ENCODE data around the gene TNFRSF1A.
"Not testable (repeated sequence)": the region's sequence is repeated elsewhere in the genome, so short reads cannot be mapped to it uniquely, and the experiment has no call there.

TNFRSF1A gene

GRCh38 chr12:6358881-6359280 lies 17.0 kb upstream of the TNFRSF1A start:
- DNase-seq (ENCODE audit: low read depth in 2 of 2), result no peak

GRCh38 chr12:6356374-6356820 lies 14.5 kb upstream of the TNFRSF1A start:
- no peak for DNase-seq (ENCODE audit: low read depth in 2 of 2)

GRCh38 chr12:6355491-6356373 lies 13.9 kb upstream of the TNFRSF1A start:
- no peak for DNase-seq (ENCODE audit: low read depth in 2 of 2)

GRCh38 chr12:6354495-6355393 lies 12.9 kb upstream of the TNFRSF1A start:
- DNase-seq (ENCODE audit: low read depth in 2 of 2), result no peak

GRCh38 chr12:6352193-6353173 lies 10.6 kb upstream of the TNFRSF1A start:
- DNase-seq (ENCODE audit: low read depth in 2 of 2), result no peak

GRCh38 chr12:6351622-6352021 lies 9.7 kb upstream of the TNFRSF1A start:
- no peak for DNase-seq (ENCODE audit: low read depth in 2 of 2)

GRCh38 chr12:6347367-6348338 lies 5.8 kb upstream of the TNFRSF1A start:
- DNase-seq (ENCODE audit: low read depth in 2 of 2), result no peak

GRCh38 chr12:6346942-6347341 lies 5.1 kb upstream of the TNFRSF1A start:
- no peak for DNase-seq (ENCODE audit: low read depth in 2 of 2)

GRCh38 chr12:6346235-6346832 lies 4.5 kb upstream of the TNFRSF1A start:
- no peak for DNase-seq (ENCODE audit: low read depth in 2 of 2)

- no peak for DNase-seq (ENCODE audit: low read depth in 2 of 2)
Observed at GRCh38 chr12:6345319-6346091, 3.6 kb upstream of the TNFRSF1A start.

GRCh38 chr12:6344101-6344660 lies 2.3 kb upstream of the TNFRSF1A start:
- not testable (repeated sequence) for DNase-seq (ENCODE audit: low read depth in 2 of 2)

GRCh38 chr12:6343518-6343917 lies 1.6 kb upstream of the TNFRSF1A start:
- DNase-seq (ENCODE audit: low read depth in 2 of 2), result no peak

GRCh38 chr12:6342140-6342889 lies 439 bp upstream of the TNFRSF1A start:
- DNase-seq (ENCODE audit: low read depth in 2 of 2), result no peak

- no peak for DNase-seq (ENCODE audit: low read depth in 2 of 2)
Observed at GRCh38 chr12:6340745-6341416, 995 bp downstream of the TNFRSF1A start.

GRCh38 chr12:6340032-6340638 lies 1.7 kb downstream of the TNFRSF1A start:
- no peak for DNase-seq (ENCODE audit: low read depth in 2 of 2)

GRCh38 chr12:6338955-6339354 lies 2.9 kb downstream of the TNFRSF1A start:
- no peak for DNase-seq (ENCODE audit: low read depth in 2 of 2)

GRCh38 chr12:6338536-6338935 lies 3.3 kb downstream of the TNFRSF1A start:
- DNase-seq (ENCODE audit: low read depth in 2 of 2), result not testable (repeated sequence)
